SHP77 treated with DMSO at 0.1 percent for 48 hours (cell line): Measurements from ENCODE around the gene PERCC1.
A peak's percentile ranks its signal among the peaks of the same experiment; 100 is the strongest.
"Not testable (repeated sequence)": the region's sequence is repeated elsewhere in the genome, so short reads cannot be mapped to it uniquely, and the experiment has no call there.

Experiments used
- DNase-seq: peaks from one replicate; lab custom pipeline; 2025; lab: John Stamatoyannopoulos, UW

The PERCC1 gene

GRCh38 chr16:1469141-1469540, 38.3 kb downstream of the PERCC1 start:
- not testable (repeated sequence) for DNase-seq

GRCh38 chr16:1469693-1470201, 38.9 kb downstream of the PERCC1 start:
- DNase-seq: no peak

GRCh38 chr16:1470481-1471251, 39.8 kb downstream of the PERCC1 start:
- DNase-seq: no peak

- DNase-seq: no peak
Measured at GRCh38 chr16:1471569-1472194, 40.8 kb downstream of the PERCC1 start.

GRCh38 chr16:1472974-1473373, 42.1 kb downstream of the PERCC1 start:
- no peak for DNase-seq

GRCh38 chr16:1474082-1474795, 43.4 kb downstream of the PERCC1 start:
- DNase-seq: no peak

GRCh38 chr16:1474796-1475551, 44.1 kb downstream of the PERCC1 start, which contains the start of gene CLCN7:
CLCN7 (minus strand) TSS chr16:1475028; CDS start chr16:1474974, 54 bp downstream.
- DNase-seq: peak; percentile 37

- DNase-seq: no peak
Measured at GRCh38 chr16:1475552-1476114, 44.8 kb downstream of the PERCC1 start.

- no peak for DNase-seq
Measured at GRCh38 chr16:1477033-1477432, 46.2 kb downstream of the PERCC1 start.

GRCh38 chr16:1478937-1479336, 48.1 kb downstream of the PERCC1 start:
- not testable (repeated sequence) for DNase-seq

GRCh38 chr16:1481906-1482835, 51.3 kb downstream of the PERCC1 start:
- no peak for DNase-seq
